HG03066 (cell line): ENCODE data around the gene KLK13.

Experiments used
- ATAC-seq: cut with Tn5 transposase; IDR thresholded peaks from one replicate; pipeline ENCODE4 v1.9.1; 2021; ENCODE audit warnings: low read depth; ENCODE audit not compliant: unreplicated experiment

KLK13 gene, protein sequence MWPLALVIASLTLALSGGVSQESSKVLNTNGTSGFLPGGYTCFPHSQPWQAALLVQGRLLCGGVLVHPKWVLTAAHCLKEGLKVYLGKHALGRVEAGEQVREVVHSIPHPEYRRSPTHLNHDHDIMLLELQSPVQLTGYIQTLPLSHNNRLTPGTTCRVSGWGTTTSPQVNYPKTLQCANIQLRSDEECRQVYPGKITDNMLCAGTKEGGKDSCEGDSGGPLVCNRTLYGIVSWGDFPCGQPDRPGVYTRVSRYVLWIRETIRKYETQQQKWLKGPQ

GRCh38 chr19:51064534-51065220 is at the start of gene KLK13:
Gene KLK13, minus strand, starts transcription at chr19:51065092. Its CDS starts 25 bp downstream, at chr19:51065067.
- ATAC-seq, result no peak

- ATAC-seq, result no peak
Measured at GRCh38 chr19:51114087-51114729, 49.3 kb upstream of the KLK13 start.

DNA sequence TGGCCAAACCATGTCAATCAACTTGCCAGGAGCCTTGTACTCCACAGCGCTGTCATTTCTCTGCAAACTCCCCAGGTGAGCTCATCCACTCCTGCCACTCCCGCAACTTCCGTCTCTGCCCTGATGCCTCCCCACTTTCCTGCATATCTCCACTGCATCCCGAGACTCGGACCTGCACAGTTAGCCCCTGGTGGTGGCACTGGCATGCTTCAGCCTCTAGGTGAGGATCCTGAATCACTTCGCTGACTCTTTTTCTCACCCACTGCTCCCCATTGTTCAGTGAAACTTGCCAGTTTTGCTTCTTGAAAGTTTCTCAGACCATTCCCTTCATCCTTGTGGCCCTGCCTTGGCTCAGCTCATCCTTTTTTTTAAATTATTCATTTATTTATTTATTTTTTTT is 46.7 kb upstream of the KLK13 start:
- no peak for ATAC-seq

GRCh38 chr19:51110666-51110971 is 45.7 kb upstream of the KLK13 start:
- ATAC-seq, result no peak

GRCh38 chr19:51108805-51109146 is 43.9 kb upstream of the KLK13 start:
- peak; percentile 12 for ATAC-seq

GRCh38 chr19:51108066-51108804 is 43.3 kb upstream of the KLK13 start, which contains the start of gene CTU1:
Gene CTU1, minus strand, starts transcription at chr19:51108409. Its CDS starts 3,840 bp downstream, at chr19:51104569.
- peak; percentile 97 for ATAC-seq

DNA sequence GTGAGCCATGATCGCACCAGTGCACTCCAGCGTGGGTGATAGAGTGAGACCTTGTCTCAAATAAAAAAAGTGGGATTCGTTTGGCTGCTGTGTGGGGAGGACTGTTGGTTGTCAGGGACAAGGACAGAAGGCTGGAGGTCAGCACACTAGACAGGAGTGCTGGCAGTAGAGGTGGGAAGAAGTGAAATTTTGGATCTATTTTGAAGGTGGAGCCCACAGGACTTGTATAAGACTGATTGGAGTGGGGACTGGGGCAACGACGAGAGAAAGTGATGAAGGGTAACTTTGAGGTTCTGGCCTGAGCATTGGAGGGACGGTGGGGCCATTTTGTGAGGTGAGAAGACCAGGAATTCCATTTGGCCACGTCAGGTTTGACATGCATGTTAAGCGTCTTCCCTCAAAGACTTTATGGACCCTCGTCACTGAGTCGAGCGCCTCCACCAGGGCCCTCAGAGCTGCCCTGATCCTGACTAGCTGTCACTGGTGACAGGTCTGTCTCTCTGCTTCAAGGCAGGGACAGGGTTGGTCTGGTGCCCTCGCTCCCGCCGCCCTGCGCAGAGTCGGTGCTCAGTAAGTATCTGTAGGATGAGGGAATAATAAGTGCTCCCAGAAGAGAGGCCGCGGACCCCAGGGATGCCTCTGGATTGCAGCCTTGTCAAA is 42.6 kb upstream of the KLK13 start:
- peak; percentile 3 for ATAC-seq

DNA sequence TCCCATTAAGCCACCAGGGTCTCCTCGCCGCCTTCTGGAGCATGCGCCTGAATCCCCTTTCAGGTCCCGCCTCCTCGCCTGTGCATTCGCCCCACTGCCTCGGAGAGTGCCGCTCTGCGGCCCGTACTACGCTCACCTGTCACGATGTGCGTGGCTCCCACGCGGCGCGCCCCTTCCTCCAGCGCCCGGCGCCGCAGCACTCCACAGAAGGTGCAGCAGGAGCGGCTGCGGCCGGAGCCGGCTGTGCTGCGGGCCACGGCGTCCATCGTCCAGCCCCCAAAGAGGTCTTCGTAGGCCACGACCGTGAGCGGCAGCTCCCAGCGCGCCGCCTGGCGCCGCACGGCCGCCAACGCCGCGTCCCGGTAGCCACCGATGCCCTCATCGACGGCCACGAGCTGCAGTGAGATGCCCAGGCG is 39.0 kb upstream of the KLK13 start:
- no peak for ATAC-seq

GRCh38 chr19:51102991-51103390 is 38.1 kb upstream of the KLK13 start:
- no peak for ATAC-seq

GRCh38 chr19:51101171-51101865 is 36.4 kb upstream of the KLK13 start:
- no peak for ATAC-seq

DNA sequence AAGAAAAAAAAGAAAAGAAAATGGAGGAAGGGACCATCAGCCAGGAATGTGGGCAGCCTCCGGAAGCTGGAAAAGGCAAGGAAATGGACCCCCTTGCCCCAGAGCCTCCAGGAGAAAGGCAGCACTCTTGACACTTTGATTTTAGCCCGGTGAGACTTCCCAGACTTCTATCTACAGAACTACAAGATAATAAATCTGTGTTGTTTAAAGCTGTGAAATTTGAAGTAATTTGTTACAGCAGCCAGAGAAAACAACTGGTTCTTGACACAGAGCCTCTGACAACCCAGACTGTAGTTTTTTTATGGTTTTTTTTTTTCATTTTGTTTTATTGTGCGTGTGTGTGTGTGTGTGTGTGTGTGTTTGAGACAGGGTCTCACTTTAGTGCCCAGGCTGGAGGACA is 35.7 kb upstream of the KLK13 start:
- no peak for ATAC-seq

GRCh38 chr19:51099047-51099382 is 34.1 kb upstream of the KLK13 start:
- no peak for ATAC-seq

DNA sequence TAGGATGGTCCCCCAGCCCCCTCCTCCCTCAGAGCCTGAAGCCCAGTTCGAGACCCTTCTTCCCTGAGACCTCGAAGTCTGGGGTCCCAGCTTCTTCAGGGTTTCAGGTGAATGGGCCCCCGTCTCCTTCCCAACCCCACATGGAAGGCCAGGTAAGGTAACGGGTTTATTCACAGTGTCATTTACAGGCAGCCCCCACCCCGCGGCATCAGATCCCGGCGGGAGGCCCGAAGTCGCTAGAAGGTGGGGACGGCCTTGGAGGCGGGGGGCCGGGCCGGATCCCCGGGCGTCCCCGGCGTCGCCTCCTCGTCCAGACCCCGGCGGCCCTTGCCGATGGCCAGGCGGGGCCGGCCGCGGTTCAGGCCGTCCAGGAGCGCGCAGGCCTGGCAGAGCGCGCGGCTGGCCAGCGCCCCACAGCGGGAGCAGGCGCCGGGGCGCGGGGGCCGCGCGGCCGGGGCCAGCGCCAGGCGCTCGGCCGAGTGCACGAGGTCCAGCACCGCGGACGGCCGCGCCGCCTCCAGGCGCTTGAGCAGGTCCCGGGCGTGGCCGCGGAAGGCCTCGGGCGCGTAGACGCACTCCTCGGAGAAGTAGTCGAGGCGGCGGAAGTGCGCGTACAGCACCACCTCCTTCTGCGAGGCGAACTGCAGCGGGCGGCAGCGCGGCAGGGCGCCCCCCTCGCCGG is 33.6 kb upstream of the KLK13 start:
- ATAC-seq, result no peak

- ATAC-seq, result no peak
Measured at GRCh38 chr19:51097796-51098195, 32.9 kb upstream of the KLK13 start.

GRCh38 chr19:51097166-51097738 is 32.4 kb upstream of the KLK13 start:
- no peak for ATAC-seq

- ATAC-seq, result no peak
Measured at GRCh38 chr19:51096473-51097165, 31.7 kb upstream of the KLK13 start.

DNA sequence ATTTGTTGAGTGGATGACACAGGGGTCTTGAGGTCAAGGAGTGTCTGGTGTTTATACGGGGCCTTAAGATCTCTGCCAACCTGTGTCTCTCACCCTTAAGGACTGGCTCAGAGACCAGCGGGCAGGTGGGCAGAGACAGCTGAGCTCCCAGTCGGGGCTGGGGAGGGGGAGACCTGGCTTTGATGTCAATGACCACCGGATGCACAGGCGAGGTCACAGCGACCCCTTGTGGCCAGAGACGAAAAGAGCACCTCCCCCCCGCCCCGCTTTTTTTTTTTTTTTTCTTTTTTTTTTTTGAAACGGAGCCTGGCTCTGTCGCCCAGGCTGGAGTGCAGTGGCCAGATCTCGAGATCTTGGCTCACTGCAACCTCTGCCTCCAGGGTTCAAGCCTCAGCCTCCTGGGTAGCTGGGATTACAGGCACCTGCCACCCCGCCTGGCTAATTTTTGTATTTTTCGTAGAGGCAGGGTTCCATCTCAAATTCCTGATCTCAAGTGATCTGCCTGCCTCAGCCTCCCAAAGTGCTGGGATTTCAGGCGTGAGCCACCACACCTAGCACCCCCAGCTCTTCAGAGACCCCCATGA is 29.9 kb upstream of the KLK13 start:
- ATAC-seq, result no peak
